Measurements from ENCODE around the gene SNRNP35.
"Not testable (repeated sequence)": the region's sequence is repeated elsewhere in the genome, so short reads cannot be mapped to it uniquely, and the experiment has no call there.

The SNRNP35 gene

GRCh38 chr12:123491056-123491455 is 33.1 kb downstream of the SNRNP35 start:
- DNase-seq: no peak

- DNase-seq: no peak
Observed at GRCh38 chr12:123491481-123491880, 33.5 kb downstream of the SNRNP35 start.

GRCh38 chr12:123492339-123493039 is 34.5 kb downstream of the SNRNP35 start:
- not testable (repeated sequence) for DNase-seq

GRCh38 chr12:123494124-123494851 is 36.3 kb downstream of the SNRNP35 start:
- DNase-seq: no peak

GRCh38 chr12:123497065-123497464 is 39.1 kb downstream of the SNRNP35 start:
- DNase-seq: no peak

- DNase-seq: no peak
Observed at GRCh38 chr12:123498126-123498825, 40.3 kb downstream of the SNRNP35 start.

GRCh38 chr12:123499332-123499731 is 41.4 kb downstream of the SNRNP35 start:
- no peak for DNase-seq

GRCh38 chr12:123502163-123502704 is 44.3 kb downstream of the SNRNP35 start:
- DNase-seq: no peak

- no peak for DNase-seq
Observed at GRCh38 chr12:123506059-123506842, 48.3 kb downstream of the SNRNP35 start.

- no peak for DNase-seq
Observed at GRCh38 chr12:123506843-123507236, 48.9 kb downstream of the SNRNP35 start.

GRCh38 chr12:123512838-123513665 is 55.1 kb downstream of the SNRNP35 start:
- no peak for DNase-seq

GRCh38 chr12:123513805-123514204 is 55.9 kb downstream of the SNRNP35 start:
- DNase-seq: no peak

- DNase-seq: not testable (repeated sequence)
Observed at GRCh38 chr12:123514582-123515221, 56.8 kb downstream of the SNRNP35 start.

GRCh38 chr12:123516216-123516780 is 58.4 kb downstream of the SNRNP35 start:
- DNase-seq: no peak
